ENCODE data around the gene EFNA5.

The EFNA5 gene

GRCh38 chr5:107544476-107544875 lies 126.3 kb downstream of the EFNA5 start:
- DNase-seq, result no peak
- no peak overlapping the region for H3K4me3 ChIP-seq (ENCODE audit: low read depth in 1 of 2, low read length in 2 of 2)
- ATAC-seq (ENCODE audit: insufficient read depth, low read depth), result no peak
- H3K9ac ChIP-seq (ENCODE audit: low read depth, low read length), result no peak overlapping the region
- no peak overlapping the region for H2AFZ ChIP-seq (ENCODE audit: low read depth, low read length)
- H3K79me2 ChIP-seq (ENCODE audit: insufficient read depth, low read length), result no peaks in the 10 kb centered on the region
- no peaks in the 10 kb centered on the region for H4K20me1 ChIP-seq (ENCODE audit: insufficient read depth, low read length)
- H3K9me3 ChIP-seq (ENCODE audit: insufficient read depth, low read length, severe bottlenecking), result no peaks in the 10 kb centered on the region
- no peak overlapping the region for H3K27ac ChIP-seq (ENCODE audit: low read length)
- H3K36me3 ChIP-seq (ENCODE audit: insufficient read depth, low read length), result no peaks in the 10 kb centered on the region
- peaks cover 21% of the 10 kb centered on the region for H3K4me1 ChIP-seq (ENCODE audit: insufficient read depth, low read length)
- H3K4me2 ChIP-seq (ENCODE audit: insufficient read depth, low read length), result no peak overlapping the region
- no peaks in the 10 kb centered on the region for H3K27me3 ChIP-seq (ENCODE audit: insufficient read depth, low read length, poor library complexity)
- TF ChIP-seq EZH2 (IDR thresholded peaks at IDR 0.05; ENCODE audit: borderline replicate concordance, low read depth, low read length, severe bottlenecking), result no peak
- no peak for TF ChIP-seq CTCF (IDR thresholded peaks at IDR 0.05; ENCODE audit: borderline replicate concordance, extremely low read depth, low read length, poor library complexity, severe bottlenecking)

DNA sequence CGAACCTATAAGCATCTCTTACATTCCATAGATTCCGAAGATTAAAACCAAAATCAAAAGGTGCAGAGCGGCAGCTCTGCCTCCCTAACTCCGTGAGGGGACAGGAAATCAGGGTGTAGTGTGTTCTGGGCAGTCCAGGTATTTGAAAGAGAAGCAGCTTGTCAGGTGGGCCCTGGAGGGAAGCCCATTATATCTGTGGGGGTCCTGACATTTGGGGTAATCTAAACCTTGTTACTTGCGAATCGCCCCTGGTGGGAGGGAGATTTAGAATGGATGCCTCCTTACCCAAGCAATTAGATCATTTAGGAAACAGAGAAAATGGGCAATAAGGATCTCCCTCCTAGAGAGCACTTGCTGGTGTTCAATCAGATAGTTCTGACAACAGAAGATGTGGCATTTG lies 126.9 kb downstream of the EFNA5 start:
- peaks cover 27% of the 10 kb centered on the region for H3K4me1 ChIP-seq (ENCODE audit: insufficient read depth, low read length)
- H3K27ac ChIP-seq (ENCODE audit: low read length), result no peak overlapping the region
- no peaks in the 10 kb centered on the region for H3K79me2 ChIP-seq (ENCODE audit: insufficient read depth, low read length)

GRCh38 chr5:107542831-107543231 lies 127.9 kb downstream of the EFNA5 start:
- no peaks in the 10 kb centered on the region; the same call in 1 of the 2 replicates for H4K20me1 ChIP-seq (ENCODE audit: insufficient read depth, low read length)
- TF ChIP-seq EZH2 (IDR thresholded peaks at IDR 0.05; ENCODE audit: borderline replicate concordance, low read depth, low read length, severe bottlenecking) (no peak), CTCF (IDR thresholded peaks at IDR 0.05; ENCODE audit: borderline replicate concordance, extremely low read depth, low read length, poor library complexity, severe bottlenecking) (no peak)
- DNase-seq (no peak), ATAC-seq (ENCODE audit: insufficient read depth, low read depth) (no peak)
- H3K36me3 ChIP-seq (ENCODE audit: insufficient read depth, low read length), result no peaks in the 10 kb centered on the region
- peaks cover 34% of the 10 kb centered on the region for H3K4me1 ChIP-seq (ENCODE audit: insufficient read depth, low read length)
- no peak overlapping the region for H2AFZ ChIP-seq (ENCODE audit: low read depth, low read length)
- no peaks in the 10 kb centered on the region for H3K27me3 ChIP-seq (ENCODE audit: insufficient read depth, low read length, poor library complexity)
- no peak overlapping the region for H3K9ac ChIP-seq (ENCODE audit: low read depth, low read length)
- no peak overlapping the region for H3K4me2 ChIP-seq (ENCODE audit: insufficient read depth, low read length)
- H3K79me2 ChIP-seq (ENCODE audit: insufficient read depth, low read length), result no peaks in the 10 kb centered on the region
- no peak overlapping the region for H3K27ac ChIP-seq (ENCODE audit: low read length)
- H3K9me3 ChIP-seq (ENCODE audit: insufficient read depth, low read length, severe bottlenecking), result no peaks in the 10 kb centered on the region
- no peak overlapping the region for H3K4me3 ChIP-seq (ENCODE audit: low read depth in 1 of 2, low read length in 2 of 2)

More for the DNA sequence above, 126.9 kb downstream of the EFNA5 start:
- H3K9me3 ChIP-seq (ENCODE audit: insufficient read depth, low read length, severe bottlenecking), result no peaks in the 10 kb centered on the region
- DNase-seq, result no peak
- no peaks in the 10 kb centered on the region for H3K36me3 ChIP-seq (ENCODE audit: insufficient read depth, low read length)
- no peaks in the 10 kb centered on the region for H3K27me3 ChIP-seq (ENCODE audit: insufficient read depth, low read length, poor library complexity)
- H3K9ac ChIP-seq (ENCODE audit: low read depth, low read length), result no peak overlapping the region
- H2AFZ ChIP-seq (ENCODE audit: low read depth, low read length), result no peak overlapping the region
- no peaks in the 10 kb centered on the region for H4K20me1 ChIP-seq (ENCODE audit: insufficient read depth, low read length)
- no peak overlapping the region for H3K4me2 ChIP-seq (ENCODE audit: insufficient read depth, low read length)
- no peak for ATAC-seq (ENCODE audit: insufficient read depth, low read depth)
- no peak for TF ChIP-seq CTCF (IDR thresholded peaks at IDR 0.05; ENCODE audit: borderline replicate concordance, extremely low read depth, low read length, poor library complexity, severe bottlenecking)
- no peak for TF ChIP-seq EZH2 (IDR thresholded peaks at IDR 0.05; ENCODE audit: borderline replicate concordance, low read depth, low read length, severe bottlenecking)
- no peak overlapping the region for H3K4me3 ChIP-seq (ENCODE audit: low read depth in 1 of 2, low read length in 2 of 2)

- TF ChIP-seq EZH2 (IDR thresholded peaks at IDR 0.05; ENCODE audit: borderline replicate concordance, low read depth, low read length, severe bottlenecking) (no peak), CTCF (IDR thresholded peaks at IDR 0.05; ENCODE audit: borderline replicate concordance, extremely low read depth, low read length, poor library complexity, severe bottlenecking) (no peak)
- no peak overlapping the region for H3K27ac ChIP-seq (ENCODE audit: low read length)
Observed at GRCh38 chr5:107542428-107542827, 128.3 kb downstream of the EFNA5 start.

More at GRCh38 chr5:107542428-107542827, 128.3 kb downstream of the EFNA5 start:
- no peaks in the 10 kb centered on the region for H3K79me2 ChIP-seq (ENCODE audit: insufficient read depth, low read length)
- H3K9ac ChIP-seq (ENCODE audit: low read depth, low read length), result no peak overlapping the region
- no peaks in the 10 kb centered on the region for H3K9me3 ChIP-seq (ENCODE audit: insufficient read depth, low read length, severe bottlenecking)
- H3K4me3 ChIP-seq (ENCODE audit: low read depth in 1 of 2, low read length in 2 of 2), result no peak overlapping the region
- DNase-seq (no peak), ATAC-seq (ENCODE audit: insufficient read depth, low read depth) (no peak)
- no peaks in the 10 kb centered on the region for H3K27me3 ChIP-seq (ENCODE audit: insufficient read depth, low read length, poor library complexity)
- H3K4me1 ChIP-seq (ENCODE audit: insufficient read depth, low read length), result peaks cover 35% of the 10 kb centered on the region
- no peak overlapping the region for H2AFZ ChIP-seq (ENCODE audit: low read depth, low read length)
- no peak overlapping the region for H3K4me2 ChIP-seq (ENCODE audit: insufficient read depth, low read length)
- no peaks in the 10 kb centered on the region for H3K36me3 ChIP-seq (ENCODE audit: insufficient read depth, low read length)
- no peaks in the 10 kb centered on the region; the same call in 1 of the 2 replicates for H4K20me1 ChIP-seq (ENCODE audit: insufficient read depth, low read length)

All from DND-41 (cell line).